Measurements from ENCODE around the gene PTPN5.

The PTPN5 gene

GRCh38 chr11:18739685-18740084, 51.9 kb downstream of the PTPN5 start:
- TF ChIP-seq ZNF274 (IDR thresholded peaks at IDR 0.05; ENCODE audit: low read depth, low read length) (no peak), YY1 (IDR thresholded peaks at IDR 0.05; ENCODE audit: insufficient read depth, insufficient read length) (no peak), SUZ12 (IDR thresholded peaks at IDR 0.05; ENCODE audit: extremely low read depth, insufficient read depth, insufficient read length) (no peak)
- DNase-seq (ENCODE audit: low read depth, low spot score), result no peak
- Histone ChIP-seq H3K9me3 (ENCODE audit: insufficient read depth, low read length) (no peaks in the 10 kb centered on the region), H3K36me3 (ENCODE audit: insufficient read depth, insufficient read length, low read length) (no peaks in the 10 kb centered on the region), H3K27me3 (ENCODE audit: insufficient read depth, insufficient read length) (no peaks in the 10 kb centered on the region), H3K9ac (ENCODE audit: insufficient read length, low read depth) (no peak overlapping the region), H3K4me3 (ENCODE audit: insufficient read length, low read depth) (no peak overlapping the region), H3K4me1 (ENCODE audit: insufficient read depth, insufficient read length) (peaks cover 2% of the 10 kb centered on the region)

GRCh38 chr11:18737642-18738041, 54.0 kb downstream of the PTPN5 start:
- Histone ChIP-seq H3K36me3 (ENCODE audit: insufficient read depth, insufficient read length, low read length) (no peaks in the 10 kb centered on the region), H3K9ac (ENCODE audit: insufficient read length, low read depth) (no peak overlapping the region), H3K4me3 (ENCODE audit: insufficient read length, low read depth) (no peak overlapping the region), H3K9me3 (ENCODE audit: insufficient read depth, low read length) (no peaks in the 10 kb centered on the region), H3K27me3 (ENCODE audit: insufficient read depth, insufficient read length) (no peaks in the 10 kb centered on the region), H3K4me1 (ENCODE audit: insufficient read depth, insufficient read length) (no peaks in the 10 kb centered on the region)
- TF ChIP-seq ZNF274 (IDR thresholded peaks at IDR 0.05; ENCODE audit: low read depth, low read length) (no peak), YY1 (IDR thresholded peaks at IDR 0.05; ENCODE audit: insufficient read depth, insufficient read length) (no peak), SUZ12 (IDR thresholded peaks at IDR 0.05; ENCODE audit: extremely low read depth, insufficient read depth, insufficient read length) (no peak)
- no peak for DNase-seq (ENCODE audit: low read depth, low spot score)

- H3K4me3 ChIP-seq (ENCODE audit: insufficient read length, low read depth), result no peak overlapping the region
- no peak for TF ChIP-seq SUZ12 (IDR thresholded peaks at IDR 0.05; ENCODE audit: extremely low read depth, insufficient read depth, insufficient read length)
- no peak for TF ChIP-seq YY1 (IDR thresholded peaks at IDR 0.05; ENCODE audit: insufficient read depth, insufficient read length)
- no peak for TF ChIP-seq ZNF274 (IDR thresholded peaks at IDR 0.05; ENCODE audit: low read depth, low read length)
- no peaks in the 10 kb centered on the region for H3K36me3 ChIP-seq (ENCODE audit: insufficient read depth, insufficient read length, low read length)
- H3K4me1 ChIP-seq (ENCODE audit: insufficient read depth, insufficient read length), result no peaks in the 10 kb centered on the region
- H3K9ac ChIP-seq (ENCODE audit: insufficient read length, low read depth), result no peak overlapping the region
- H3K27me3 ChIP-seq (ENCODE audit: insufficient read depth, insufficient read length), result no peaks in the 10 kb centered on the region
- no peak for DNase-seq (ENCODE audit: low read depth, low spot score)
- no peaks in the 10 kb centered on the region for H3K9me3 ChIP-seq (ENCODE audit: insufficient read depth, low read length)
These were observed 54.9 kb downstream of the PTPN5 start for GRCh38 chr11:18736590-18737148.

GRCh38 chr11:18733202-18733601, 58.4 kb downstream of the PTPN5 start:
- H3K4me3 ChIP-seq (ENCODE audit: insufficient read length, low read depth), result no peak overlapping the region
- no peak overlapping the region for H3K9ac ChIP-seq (ENCODE audit: insufficient read length, low read depth)
- no peaks in the 10 kb centered on the region for H3K9me3 ChIP-seq (ENCODE audit: insufficient read depth, low read length)
- peaks cover 3% of the 10 kb centered on the region for H3K4me1 ChIP-seq (ENCODE audit: insufficient read depth, insufficient read length)
- H3K36me3 ChIP-seq (ENCODE audit: insufficient read depth, insufficient read length, low read length), result no peaks in the 10 kb centered on the region
- TF ChIP-seq YY1 (IDR thresholded peaks at IDR 0.05; ENCODE audit: insufficient read depth, insufficient read length) (no peak), ZNF274 (IDR thresholded peaks at IDR 0.05; ENCODE audit: low read depth, low read length) (no peak), SUZ12 (IDR thresholded peaks at IDR 0.05; ENCODE audit: extremely low read depth, insufficient read depth, insufficient read length) (no peak)
- DNase-seq (ENCODE audit: low read depth, low spot score), result no peak
- H3K27me3 ChIP-seq (ENCODE audit: insufficient read depth, insufficient read length), result no peaks in the 10 kb centered on the region

- TF ChIP-seq ZNF274 (IDR thresholded peaks at IDR 0.05; ENCODE audit: low read depth, low read length) (no peak), YY1 (IDR thresholded peaks at IDR 0.05; ENCODE audit: insufficient read depth, insufficient read length) (no peak), SUZ12 (IDR thresholded peaks at IDR 0.05; ENCODE audit: extremely low read depth, insufficient read depth, insufficient read length) (no peak)
- no peaks in the 10 kb centered on the region for H3K9me3 ChIP-seq (ENCODE audit: insufficient read depth, low read length)
- H3K4me3 ChIP-seq (ENCODE audit: insufficient read length, low read depth), result no peak overlapping the region
- peaks cover 6% of the 10 kb centered on the region for H3K4me1 ChIP-seq (ENCODE audit: insufficient read depth, insufficient read length)
- no peak for DNase-seq (ENCODE audit: low read depth, low spot score)
- no peaks in the 10 kb centered on the region for H3K27me3 ChIP-seq (ENCODE audit: insufficient read depth, insufficient read length)
- no peak overlapping the region for H3K9ac ChIP-seq (ENCODE audit: insufficient read length, low read depth)
- no peaks in the 10 kb centered on the region for H3K36me3 ChIP-seq (ENCODE audit: insufficient read depth, insufficient read length, low read length)
These were observed 59.4 kb downstream of the PTPN5 start for GRCh38 chr11:18731949-18732821.

- Histone ChIP-seq H3K9ac (ENCODE audit: insufficient read length, low read depth) (no peak overlapping the region), H3K27me3 (ENCODE audit: insufficient read depth, insufficient read length) (no peaks in the 10 kb centered on the region), H3K4me1 (ENCODE audit: insufficient read depth, insufficient read length) (peaks cover 10% of the 10 kb centered on the region), H3K36me3 (ENCODE audit: insufficient read depth, insufficient read length, low read length) (no peaks in the 10 kb centered on the region), H3K4me3 (ENCODE audit: insufficient read length, low read depth) (no peak overlapping the region), H3K9me3 (ENCODE audit: insufficient read depth, low read length) (no peaks in the 10 kb centered on the region)
- no peak for DNase-seq (ENCODE audit: low read depth, low spot score)
- TF ChIP-seq ZNF274 (IDR thresholded peaks at IDR 0.05; ENCODE audit: low read depth, low read length) (no peak), YY1 (IDR thresholded peaks at IDR 0.05; ENCODE audit: insufficient read depth, insufficient read length) (no peak), SUZ12 (IDR thresholded peaks at IDR 0.05; ENCODE audit: extremely low read depth, insufficient read depth, insufficient read length) (no peak)
These were observed 60.2 kb downstream of the PTPN5 start for GRCh38 chr11:18731441-18731840.

- no peaks in the 10 kb centered on the region for H3K36me3 ChIP-seq (ENCODE audit: insufficient read depth, insufficient read length, low read length)
- H3K9ac ChIP-seq (ENCODE audit: insufficient read length, low read depth), result no peak overlapping the region
- H3K4me1 ChIP-seq (ENCODE audit: insufficient read depth, insufficient read length), result peaks cover 14% of the 10 kb centered on the region
- TF ChIP-seq ZNF274 (IDR thresholded peaks at IDR 0.05; ENCODE audit: low read depth, low read length) (no peak), YY1 (IDR thresholded peaks at IDR 0.05; ENCODE audit: insufficient read depth, insufficient read length) (no peak), SUZ12 (IDR thresholded peaks at IDR 0.05; ENCODE audit: extremely low read depth, insufficient read depth, insufficient read length) (no peak)
- no peak for DNase-seq (ENCODE audit: low read depth, low spot score)
- H3K9me3 ChIP-seq (ENCODE audit: insufficient read depth, low read length), result no peaks in the 10 kb centered on the region
- no peaks in the 10 kb centered on the region for H3K27me3 ChIP-seq (ENCODE audit: insufficient read depth, insufficient read length)
- no peak overlapping the region for H3K4me3 ChIP-seq (ENCODE audit: insufficient read length, low read depth)
These were observed 61.6 kb downstream of the PTPN5 start for GRCh38 chr11:18730020-18730419.

All from NT2/D1 (cell line).